Measurements from ENCODE around the gene PTPN4.

Gene PTPN4

GRCh38 chr2:119860924-119861323 is 101.2 kb downstream of the PTPN4 start:
- no peak for DNase-seq

- DNase-seq = peak in 1 of 2 donors; percentile 37
Observed at GRCh38 chr2:119862127-119862889, 102.6 kb downstream of the PTPN4 start.

GRCh38 chr2:119864318-119864717 is 104.6 kb downstream of the PTPN4 start:
- peak in 1 of 2 donors; percentile 10 for DNase-seq

- no peak for DNase-seq
Observed at GRCh38 chr2:119871725-119872124, 112.0 kb downstream of the PTPN4 start.

- no peak for DNase-seq
Observed at GRCh38 chr2:119873350-119874315, 113.9 kb downstream of the PTPN4 start.

- DNase-seq = no peak
Observed at GRCh38 chr2:119879502-119879901, 119.8 kb downstream of the PTPN4 start.

GRCh38 chr2:119888680-119889079 is 129.0 kb downstream of the PTPN4 start:
- DNase-seq = no peak

- DNase-seq = no peak
Observed at GRCh38 chr2:119897736-119898395, 138.1 kb downstream of the PTPN4 start.

GRCh38 chr2:119901013-119901412 is 141.3 kb downstream of the PTPN4 start:
- no peak for DNase-seq

- DNase-seq = no peak
Observed at GRCh38 chr2:119910566-119910965, 150.8 kb downstream of the PTPN4 start.

- DNase-seq = no peak
Observed at GRCh38 chr2:119914266-119914665, 154.5 kb downstream of the PTPN4 start.

GRCh38 chr2:119921825-119922224 is 162.1 kb downstream of the PTPN4 start:
- no peak for DNase-seq

- no peak for DNase-seq
Observed at GRCh38 chr2:119922699-119923098, 163.0 kb downstream of the PTPN4 start.

GRCh38 chr2:119929537-119929936 is 169.8 kb downstream of the PTPN4 start:
- DNase-seq = peak; percentile 55 to 85

- no peak for DNase-seq
Observed at GRCh38 chr2:119932809-119933208, 173.1 kb downstream of the PTPN4 start.

- no peak for DNase-seq
Observed at GRCh38 chr2:119934319-119934718, 174.6 kb downstream of the PTPN4 start.

- DNase-seq = no peak
Observed at GRCh38 chr2:119937680-119938079, 178.0 kb downstream of the PTPN4 start.

- DNase-seq = no peak
Observed at GRCh38 chr2:119939915-119940314, 180.2 kb downstream of the PTPN4 start.

- DNase-seq = no peak
Observed at GRCh38 chr2:119940856-119941255, 181.1 kb downstream of the PTPN4 start.

- DNase-seq = no peak
Observed at GRCh38 chr2:119941388-119941787, 181.7 kb downstream of the PTPN4 start.

- no peak for DNase-seq
Observed at GRCh38 chr2:119941981-119942513, 182.3 kb downstream of the PTPN4 start.

GRCh38 chr2:119943058-119943457 is 183.3 kb downstream of the PTPN4 start:
- no peak for DNase-seq

GRCh38 chr2:119947535-119947934 is 187.8 kb downstream of the PTPN4 start:
- no peak for DNase-seq

Data from CD4-positive, alpha-beta T cell treated with Interleukin-4 for 1 hour (primary cell).